Kidney (tissue), 14 donors: ENCODE results near the gene PGA4. TPM values are rescaled to one million over a fixed set of nuclear protein-coding genes. Genes with fewer than 3 reads are reported as not detected.

ENCODE experiments used
- DNase-seq, 5 donors: peaks; one replicate each; pipeline ENCODE4 v3.0.0-alpha.2; 2013 to 2020
- FAIRE-seq: peaks from 2 replicates; lab custom pipeline; 2012; peaks lifted over from hg19 to GRCh38; lab: Jason Lieb, UNC
- H3K27ac ChIP-seq, 2 donors: one replicate each; pipeline ENCODE4 v1.7.0; 2013; ENCODE audit warnings: low read depth in 2 of 2, low read length in 2 of 2, inconsistent platforms in 1 of 2
- H3K27me3 ChIP-seq: one replicate; pipeline ENCODE4 v1.7.1; 2013; ENCODE audit warnings: low read length, inconsistent platforms; ENCODE audit not compliant: control insufficient read depth, insufficient read depth
- H3K36me3 ChIP-seq, 3 donors: one replicate each; pipeline versions ENCODE4 v1.7.0 to v1.7.1; 2013; ENCODE audit warnings: low read length in 3 of 3, control low read depth in 1 of 3, inconsistent platforms in 1 of 3; ENCODE audit not compliant: insufficient read depth in 3 of 3, control insufficient read depth in 2 of 3
- H3K4me1 ChIP-seq, 3 donors: one replicate each; pipeline versions ENCODE4 v1.7.0 to v1.7.1; 2013; ENCODE audit warnings: low read length in 3 of 3, inconsistent platforms in 1 of 3, low read depth in 1 of 3; ENCODE audit not compliant: control insufficient read depth in 2 of 3, insufficient read depth in 2 of 3
- H3K4me3 ChIP-seq, 3 donors: one replicate each; pipeline versions ENCODE4 v1.7.0 to v1.8.1; 2013; ENCODE audit warnings: low read length in 3 of 3, control low read depth in 1 of 3, inconsistent platforms in 1 of 3
- H3K9ac ChIP-seq, 3 donors: one replicate each; pipeline versions ENCODE4 v1.7.0 to v1.7.1; 2013; ENCODE audit warnings: low read length in 3 of 3, control low read depth in 1 of 3, inconsistent platforms in 1 of 3
- H3K9me3 ChIP-seq, 3 donors: one replicate each; pipeline versions ENCODE4 v1.7.0 to v1.7.1; 2013; ENCODE audit warnings: low read length in 3 of 3, control low read depth in 1 of 3, inconsistent platforms in 1 of 3; ENCODE audit not compliant: control insufficient read depth in 2 of 3, insufficient read depth in 1 of 3
- CTCF ChIP-seq: IDR thresholded peaks from 3 replicates; pipeline ENCODE4 v1.5.1; 2012; ENCODE audit warnings: mild to moderate bottlenecking, moderate library complexity, borderline replicate concordance; ENCODE audit not compliant: insufficient read depth; ENCODE audit errors: extremely low read depth
- intact Hi-C: fragments of 100-400 bp; cut with DNase I; formaldehyde crosslinking; loops from one replicate; pipeline ENCODE4 v1.11.1; 2022
- polyA plus RNA-seq: library from polyadenylated mRNA; stranded (reverse); fragments of 350-450 nt; fragmentation: Illumina TruSeq; extraction: RNeasy Lipid Tissue Mini Kit (QIAGEN cat#74804); gene quantifications from one replicate; pipeline ENCODE4 v1.2.3, GENCODE V29; 2014; ENCODE audit warnings: low read depth, low replicate concordance; ENCODE audit not compliant: insufficient read depth
- total RNA-seq: library from RNA; stranded (reverse); fragmentation: NEBNext Ultra II Directional; extraction: Animal tissue kit (Norgen Biotek cat#: 25700); gene quantifications from one replicate; pipeline ENCODE4 v1.2.1, GENCODE V29; 2021
- donor health status: control.
- donor health status: control.
- donor health status: control.
- donor health status: control.
- donor health status: control.
- donor health status: DM: yes; HTN: yes; CAD: no.
- donor health status: Normal renal cell carcinoma (clear cell type).

PGA4 gene
- total and polyA plus RNA-seq, 2 donors from 2014 or later = not detected

DNA sequence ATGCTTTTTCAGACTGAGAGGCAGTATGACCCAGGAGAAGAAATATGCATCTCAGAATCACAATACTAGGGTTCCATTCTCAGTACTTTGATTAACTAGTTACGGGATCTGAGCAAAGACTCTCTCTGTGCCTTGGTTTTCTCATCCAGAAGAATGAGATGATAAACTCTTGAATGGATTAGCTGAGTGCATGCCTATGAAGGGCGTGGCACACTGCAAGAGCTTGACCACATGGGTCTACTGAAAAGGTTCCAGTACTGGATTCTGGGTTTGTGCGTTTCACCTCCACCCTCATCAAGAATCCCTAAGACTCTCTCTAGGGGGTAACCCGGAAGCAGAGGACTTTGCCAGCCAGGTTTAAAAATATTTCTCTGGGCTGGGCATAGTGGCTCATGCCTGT, 44.5 kb downstream of the PGA4 start:
- H3K9ac ChIP-seq = no peak overlapping the region
- H3K4me3 ChIP-seq = no peak overlapping the region
- H3K27me3 ChIP-seq = no peaks in the 10 kb centered on the region
- no peaks in the 10 kb centered on the region for H3K36me3 ChIP-seq
- no peak for DNase-seq
- H3K4me1 ChIP-seq = no peaks in the 10 kb centered on the region
- no peak for FAIRE-seq
- TF ChIP-seq CTCF = no peak
- no peak overlapping the region for H3K27ac ChIP-seq
- H3K9me3 ChIP-seq = no peaks in the 10 kb centered on the region
- intact Hi-C loops = no loop called here

DNA sequence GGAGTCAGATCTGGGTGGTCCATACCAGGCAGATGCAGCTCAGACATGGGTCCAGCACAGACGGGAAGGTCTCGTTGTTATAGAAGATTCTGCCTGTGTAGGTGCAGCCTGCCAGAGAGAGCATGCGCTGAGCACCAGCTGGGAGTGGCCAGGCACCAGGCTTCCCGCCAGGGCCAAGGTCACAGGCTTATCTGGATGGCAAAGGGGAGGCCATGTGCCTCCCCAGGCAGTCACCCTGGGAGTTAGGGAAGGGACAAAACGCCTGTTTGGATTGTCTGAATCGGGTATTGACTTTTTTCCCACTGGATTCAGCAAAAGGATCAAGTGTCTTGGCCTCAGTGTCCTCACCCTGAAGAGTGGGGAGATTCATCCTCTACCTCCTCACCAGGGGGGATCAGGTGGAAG, 45.3 kb downstream of the PGA4 start:
- no peak overlapping the region for H3K4me3 ChIP-seq
- no peaks in the 10 kb centered on the region for H3K27me3 ChIP-seq
- H3K9ac ChIP-seq = no peak overlapping the region
- TF ChIP-seq CTCF = no peak
- no peaks in the 10 kb centered on the region for H3K4me1 ChIP-seq
- no peaks in the 10 kb centered on the region for H3K36me3 ChIP-seq
- H3K27ac ChIP-seq = no peak overlapping the region
- intact Hi-C loops = no loop called here
- no peaks in the 10 kb centered on the region for H3K9me3 ChIP-seq
- no peak for DNase-seq
- FAIRE-seq = no peak

GRCh38 chr11:61268588-61269250, 46.6 kb downstream of the PGA4 start:
- FAIRE-seq = no peak
- H3K4me1 ChIP-seq = no peaks in the 10 kb centered on the region
- intact Hi-C loops = no loop called here

More at GRCh38 chr11:61268588-61269250, 46.6 kb downstream of the PGA4 start:
- DNase-seq = no peak
- Histone ChIP-seq H3K9me3 (no peaks in the 10 kb centered on the region), H3K4me3 (no peak overlapping the region), H3K27me3 (no peaks in the 10 kb centered on the region), H3K9ac (no peak overlapping the region), H3K27ac (no peak overlapping the region), H3K36me3 (no peaks in the 10 kb centered on the region)
- no peak for TF ChIP-seq CTCF
